Kidney tubule cell (primary cell): ENCODE measurements around the gene HCAR3.

Source experiments
- DNase-seq: peaks from one replicate; pipeline ENCODE4 v3.0.0-alpha.2; 2018; ENCODE audit warnings: low spot score

Gene HCAR3

DNA sequence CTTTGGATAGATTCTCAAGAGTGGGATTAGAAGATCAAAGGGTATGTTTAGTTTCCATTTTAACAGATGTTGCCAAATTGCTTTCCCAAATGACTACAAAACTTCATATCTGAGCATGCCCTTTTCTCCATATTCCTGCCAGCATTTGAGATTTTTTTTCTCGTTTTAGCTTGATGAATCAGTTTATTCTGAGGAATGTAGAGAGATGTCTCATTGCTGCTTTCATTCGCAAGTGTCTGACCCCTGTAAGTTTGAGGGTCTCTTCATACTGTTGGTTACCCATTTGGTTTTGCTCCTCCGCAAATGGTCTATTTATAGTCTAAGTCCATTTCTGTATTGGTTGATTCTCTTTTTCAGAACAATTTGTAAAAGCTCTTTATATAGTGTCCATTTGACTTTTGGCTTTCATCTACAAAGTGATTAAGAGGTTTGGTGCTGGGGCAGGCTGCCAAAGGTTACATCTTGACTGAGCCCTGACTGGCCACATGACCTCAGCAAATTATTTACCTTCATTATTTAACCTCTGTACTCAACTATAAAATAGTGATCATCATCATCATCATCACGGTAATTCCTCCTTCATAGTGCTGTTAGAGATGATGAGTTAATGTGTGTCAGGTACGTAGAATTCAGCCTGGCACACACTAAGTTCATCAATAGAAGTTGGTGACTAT, 47.1 kb downstream of the HCAR3 start:
- DNase-seq: peak; percentile 87

DNA sequence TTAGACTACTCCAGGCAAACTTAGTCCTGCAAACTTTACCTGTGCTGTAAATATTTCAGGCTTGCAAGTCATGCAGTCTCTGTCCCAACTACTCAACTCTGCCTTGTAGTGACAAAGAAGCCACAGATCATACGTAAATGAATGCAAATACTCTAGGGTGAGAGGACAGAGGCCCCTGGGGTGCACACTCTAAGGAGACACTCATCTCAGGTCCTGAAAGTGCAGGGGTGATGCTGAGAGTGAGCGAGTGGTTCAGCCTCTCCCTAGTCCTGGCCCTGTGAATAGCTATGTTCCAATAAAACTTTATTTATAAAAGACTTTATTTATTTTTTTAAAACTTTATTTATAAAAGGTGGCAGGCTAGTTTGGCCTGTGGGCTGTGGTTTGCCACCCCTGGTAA, 48.3 kb downstream of the HCAR3 start:
- DNase-seq: no peak

DNA sequence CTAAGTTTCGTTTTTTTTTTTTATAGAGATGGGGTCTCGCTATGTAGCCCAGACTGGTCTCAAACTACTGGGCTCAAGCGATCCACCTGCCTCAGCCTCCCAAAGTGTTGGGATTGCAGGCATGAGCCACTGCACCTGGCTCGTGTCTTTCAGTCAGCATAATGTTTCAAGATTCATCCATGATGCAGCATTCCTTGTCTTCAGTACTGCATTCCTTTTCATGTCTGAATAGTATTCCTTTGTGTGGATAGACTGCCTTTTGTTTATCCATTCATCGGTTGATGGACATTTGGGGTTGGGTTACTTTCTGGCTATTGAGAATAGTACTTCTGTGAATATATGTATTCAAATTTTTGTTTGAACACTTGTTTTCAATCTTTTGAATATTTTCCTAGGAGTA, 50.9 kb downstream of the HCAR3 start:
- no peak for DNase-seq

DNA sequence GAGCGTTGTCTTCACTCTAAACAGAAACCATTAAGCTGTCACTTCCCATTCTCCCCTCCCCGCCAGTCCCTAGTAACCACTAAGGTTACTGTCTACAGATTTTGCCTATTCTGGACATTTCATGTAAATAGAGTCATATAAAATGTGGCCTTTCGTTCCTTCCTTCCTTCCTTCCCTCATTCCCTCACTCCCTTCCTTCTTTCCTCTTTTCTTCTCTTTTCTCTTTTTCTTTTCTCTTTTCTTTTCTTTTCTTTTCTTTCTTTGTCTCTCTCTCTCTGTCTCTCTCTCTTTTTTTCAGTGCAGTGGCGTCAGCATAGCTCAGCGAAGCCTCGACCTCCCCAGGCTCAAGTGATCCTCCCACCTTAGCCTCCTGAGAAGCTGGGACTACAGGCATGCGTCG, 51.3 kb downstream of the HCAR3 start:
- no peak for DNase-seq
